Stomach (tissue), 9 donors: ENCODE measurements around the gene OPHN1. TPM values are rescaled to one million over a fixed set of nuclear protein-coding genes. Genes with fewer than 3 reads are reported as not detected.

Experiments
- DNase-seq, 2 donors: peaks; one replicate each; pipeline versions ENCODE4 v3.0.0 to v3.0.0-alpha.2; 2013 to 2019
- H3K27ac ChIP-seq, 5 donors: fragments of 200-600 bp in 4 of 5; sonication (generic) in 4 of 5; one replicate each; pipeline ENCODE4 v1.5.1; 2013 to 2019; ENCODE audit warnings: mild to moderate bottlenecking in 1 of 5, moderate library complexity in 1 of 5
- H3K27me3 ChIP-seq, 3 donors: fragments of 200-600 bp; sonication (generic); one replicate each; pipeline ENCODE4 v1.5.1; 2017 to 2019; ENCODE audit warnings: mixed run types in 1 of 3
- H3K36me3 ChIP-seq, 4 donors: fragments of 200-600 bp; sonication (generic); 1 replicate in 3 of 4; 2 replicates in 1 of 4; pipeline ENCODE4 v1.5.1; 2016 to 2019
- H3K4me1 ChIP-seq, 4 donors: fragments of 200-600 bp; sonication (generic); one replicate each; pipeline ENCODE4 v1.5.1; 2016 to 2019
- H3K4me3 ChIP-seq, 4 donors: fragments of 200-600 bp; sonication (generic) in 3 of 4; one replicate each; pipeline ENCODE4 v1.5.1; 2016 to 2019; ENCODE audit warnings: mild to moderate bottlenecking in 1 of 4
- H3K9me3 ChIP-seq, 4 donors: fragments of 200-600 bp; sonication (generic); one replicate each; pipeline ENCODE4 v1.5.1; 2016 to 2019
- CTCF ChIP-seq, 7 experiments: fragments of 450-650 bp in 4 of 7; fragments of 200-600 bp in 3 of 7; sonication (generic) in 3 of 7; IDR thresholded peaks; one replicate each; pipeline ENCODE4 v1.5.1; 2016 to 2019; ENCODE audit warnings: antibody characterized with exemption in 7 of 7, control low read depth in 2 of 7, mild to moderate bottlenecking in 1 of 7
- EP300 ChIP-seq: sonication (generic); formaldehyde crosslinking; IDR thresholded peaks from one replicate; pipeline ENCODE4 v1.6.1; 2017; ENCODE audit warnings: antibody characterized with exemption
- POLR2A ChIP-seq, 4 donors: fragments of 450-650 bp; IDR thresholded peaks; one replicate each; pipeline ENCODE4 v1.6.1; 2016; ENCODE audit warnings: antibody characterized with exemption in 4 of 4, control low read depth in 2 of 4, mild to moderate bottlenecking in 1 of 4, moderate library complexity in 1 of 4
- POLR2AphosphoS5 ChIP-seq, 3 donors: sonication (generic); formaldehyde crosslinking; IDR thresholded peaks; one replicate each; pipeline ENCODE4 v1.6.1; 2016; ENCODE audit warnings: antibody characterized with exemption in 3 of 3
- WGBS, 5 donors: extraction: QIAGEN DNeasy Blood & Tissue Kit in 3 of 5; methylation state at CpG; one replicate each; pipeline versions ENCODE4 v1.1.5 to v1.1.7; 2013 to 2018; 5-methylcytosine and 5-hydroxymethylcytosine counted together
- intact Hi-C: fragments of 100-400 bp; cut with DNase I; formaldehyde crosslinking; loops from one replicate; pipeline ENCODE4 v1.15.1; 2023; ENCODE audit warnings: low total_unique reads
- polyA plus RNA-seq, 3 donors: library from polyadenylated mRNA; stranded (reverse); fragments of 200-250 nt; gene quantifications; one replicate each; pipeline ENCODE4 v1.2.3, GENCODE V29; 2013
- total RNA-seq, 5 donors: library from RNA; depleted of rRNA; stranded (reverse); fragments of >200 nt; gene quantifications; one replicate each; pipeline versions ENCODE4 v1.1.0 to v1.2.3, GENCODE V29; 2014 to 2016
- donor health status: healthy with polysubstance abuse.
- donor health status: Bipolar disorder and iron deficiency.
- donor health status: healthy.

The OPHN1 gene
- total and polyA plus RNA-seq, 8 donors = 0.78 to 76.4 (median 5.0) TPM

- no peaks in the 10 kb centered on the region for H3K9me3 ChIP-seq
- no peaks in the 10 kb centered on the region for H3K27me3 ChIP-seq
- no peaks in the 10 kb centered on the region for H3K4me1 ChIP-seq
- DNase-seq = no peak
- 85 to 98% (median 92%) methylated on average over 4 of the region's 4 CpGs for WGBS, 5 donors
- no peak overlapping the region for H3K27ac ChIP-seq
- H3K36me3 ChIP-seq = peaks cover 0 to 10% (median 7%) of the 10 kb centered on the region in 4 donors
- intact Hi-C loops = loop anchor here (10.0 kb wide), 1 partner anchor 516 kb away; no protein-coding TSS in a partner anchor
- TF ChIP-seq CTCF (IDR thresholded peaks at IDR 0.05) (no peak), POLR2A (IDR thresholded peaks at IDR 0.05) (no peak), POLR2AphosphoS5 (IDR thresholded peaks at IDR 0.05) (no peak), EP300 (no peak)
- H3K4me3 ChIP-seq = no peak overlapping the region
Observed at GRCh38 chrX:68199062-68199848, 234.0 kb downstream of the OPHN1 start.

- intact Hi-C loops = loop anchor here (10.0 kb wide), 1 partner anchor 518 kb away; no protein-coding TSS in a partner anchor
- 48 to 63% (median 58%) methylated on average over 5 of the region's 5 CpGs for WGBS, 5 donors
- Histone ChIP-seq H3K36me3 (peaks cover 0 to 10% (median 7%) of the 10 kb centered on the region in 4 donors), H3K9me3 (no peaks in the 10 kb centered on the region), H3K27ac (no peak overlapping the region), H3K4me3 (no peak overlapping the region), H3K27me3 (no peaks in the 10 kb centered on the region), H3K4me1 (no peaks in the 10 kb centered on the region)
- TF ChIP-seq POLR2AphosphoS5 (IDR thresholded peaks at IDR 0.05) = no peak
- TF ChIP-seq CTCF (IDR thresholded peaks at IDR 0.05) = peak in 5 of 7 experiments; percentile 34 to 73 (median 54)
- peak in 1 of 2 donors; percentile 82 for DNase-seq
Observed at GRCh38 chrX:68196939-68197791, 236.1 kb downstream of the OPHN1 start.

- Histone ChIP-seq H3K27ac (no peak overlapping the region), H3K36me3 (peaks cover 0 to 13% (median 8%) of the 10 kb centered on the region in 4 donors), H3K4me1 (no peaks in the 10 kb centered on the region), H3K4me3 (no peak overlapping the region), H3K27me3 (no peaks in the 10 kb centered on the region), H3K9me3 (no peaks in the 10 kb centered on the region)
- no peak for DNase-seq
- TF ChIP-seq POLR2A (IDR thresholded peaks at IDR 0.05) (no peak), EP300 (no peak), CTCF (IDR thresholded peaks at IDR 0.05) (no peak), POLR2AphosphoS5 (IDR thresholded peaks at IDR 0.05) (no peak)
- intact Hi-C loops = loop anchor here (10.0 kb wide), 1 partner anchor 519 kb away; no protein-coding TSS in a partner anchor
Observed at GRCh38 chrX:68195561-68195960, 237.7 kb downstream of the OPHN1 start.

- no peaks in the 10 kb centered on the region for H3K9me3 ChIP-seq
- TF ChIP-seq POLR2AphosphoS5 (IDR thresholded peaks at IDR 0.05) = no peak
- no peak for TF ChIP-seq CTCF (IDR thresholded peaks at IDR 0.05)
- TF ChIP-seq EP300 = no peak
- no peak for TF ChIP-seq POLR2A (IDR thresholded peaks at IDR 0.05)
- H3K4me1 ChIP-seq = no peaks in the 10 kb centered on the region
- no peak for DNase-seq
- intact Hi-C loops = loop anchor here (10.0 kb wide), 1 partner anchor 521 kb away; no protein-coding TSS in a partner anchor
- peaks cover 0 to 16% (median 8%) of the 10 kb centered on the region in 4 donors for H3K36me3 ChIP-seq
- 61 to 93% (median 79%) methylated on average over 2 of the region's 2 CpGs for WGBS, 5 donors
- no peak overlapping the region for H3K4me3 ChIP-seq
- H3K27me3 ChIP-seq = no peaks in the 10 kb centered on the region
- H3K27ac ChIP-seq = no peak overlapping the region
Observed at GRCh38 chrX:68193786-68194185, 239.5 kb downstream of the OPHN1 start.
